Lung (tissue), 12 donors: ENCODE measurements around the gene PKIG. TPM values are rescaled to one million over a fixed set of nuclear protein-coding genes. Genes with fewer than 3 reads are reported as not detected.

Source experiments
- ATAC-seq: fragments of 200-7000 bp; cut with Tn5 transposase; one replicate; pipeline ENCODE4 v1.9.1; 2020; ENCODE audit warnings: moderate number of reproducible peaks; ENCODE audit not compliant: insufficient read depth, low FRiP score
- DNase-seq, 3 donors: peaks; one replicate each; pipeline ENCODE4 v3.0.0-alpha.2; 2013 to 2017
- H3K27ac ChIP-seq, 2 donors: one replicate each; pipeline ENCODE4 v1.5.1; 2013; ENCODE audit warnings: mild to moderate bottlenecking in 2 of 2, moderate library complexity in 2 of 2, control low read depth in 1 of 2, inconsistent platforms in 1 of 2, low read depth in 1 of 2, low read length in 1 of 2
- H3K27me3 ChIP-seq, 3 donors: one replicate each; pipeline ENCODE4 v1.5.1; 2013; ENCODE audit warnings: low read length in 2 of 3; ENCODE audit not compliant: control insufficient read depth in 3 of 3, insufficient read depth in 3 of 3
- H3K36me3 ChIP-seq, 4 donors: one replicate each; pipeline ENCODE4 v1.5.1; 2013; ENCODE audit warnings: low read length in 4 of 4, mild to moderate bottlenecking in 1 of 4, moderate library complexity in 1 of 4; ENCODE audit not compliant: control insufficient read depth in 4 of 4, insufficient read depth in 4 of 4
- H3K4me1 ChIP-seq, 5 donors: one replicate each; pipeline ENCODE4 v1.5.1; 2013; ENCODE audit warnings: low read length in 5 of 5, mild to moderate bottlenecking in 2 of 5, moderate library complexity in 1 of 5; ENCODE audit not compliant: control insufficient read depth in 5 of 5, insufficient read depth in 5 of 5
- H3K4me3 ChIP-seq: one replicate; pipeline ENCODE4 v1.5.1; 2013; ENCODE audit warnings: mild to moderate bottlenecking, control low read depth, moderate library complexity
- H3K9ac ChIP-seq, 2 donors: one replicate each; pipeline ENCODE4 v1.5.1; 2013; ENCODE audit warnings: low read length in 2 of 2, control low read depth in 1 of 2; ENCODE audit not compliant: insufficient read depth in 1 of 2
- H3K9me3 ChIP-seq, 4 donors: one replicate each; pipeline ENCODE4 v1.5.1; 2013; ENCODE audit warnings: low read length in 3 of 4, mild to moderate bottlenecking in 1 of 4, moderate library complexity in 1 of 4; ENCODE audit not compliant: control insufficient read depth in 4 of 4, insufficient read depth in 3 of 4
- WGBS, 2 donors: extraction: QIAGEN DNeasy Blood & Tissue Kit; methylation state at CpG; one replicate each; pipeline ENCODE4 v1.1.7; 2013; 5-methylcytosine and 5-hydroxymethylcytosine counted together
- polyA plus RNA-seq, 2 donors: library from polyadenylated mRNA; stranded (reverse); fragments of 200-250 nt; gene quantifications; one replicate each; pipeline ENCODE4 v1.2.1, GENCODE V29; 2013
- total RNA-seq, 2 donors: library from RNA; depleted of rRNA in 1 of 2; stranded (reverse); fragments of >200 nt in 1 of 2; gene quantifications; one replicate each; pipeline ENCODE4 v1.2.1, GENCODE V29; 2014 to 2021
- TF ChIP-seq, protein P1 (sequence below): IDR thresholded peaks from 2 replicates; pipeline ENCODE4 v1.5.1; 2012; ENCODE audit warnings: mild to moderate bottlenecking; ENCODE audit errors: control extremely low read depth, extremely low read depth
- donor health status: control.
- donor health status: control.
- donor health status: Bipolar disorder and iron deficiency.
- donor health status: healthy.
- donor health status: DM: yes; HTN: yes; CAD: no.

PKIG gene
- total and polyA plus RNA-seq, 4 donors: 45.7 to 67.8 (median 63.0) TPM

DNA sequence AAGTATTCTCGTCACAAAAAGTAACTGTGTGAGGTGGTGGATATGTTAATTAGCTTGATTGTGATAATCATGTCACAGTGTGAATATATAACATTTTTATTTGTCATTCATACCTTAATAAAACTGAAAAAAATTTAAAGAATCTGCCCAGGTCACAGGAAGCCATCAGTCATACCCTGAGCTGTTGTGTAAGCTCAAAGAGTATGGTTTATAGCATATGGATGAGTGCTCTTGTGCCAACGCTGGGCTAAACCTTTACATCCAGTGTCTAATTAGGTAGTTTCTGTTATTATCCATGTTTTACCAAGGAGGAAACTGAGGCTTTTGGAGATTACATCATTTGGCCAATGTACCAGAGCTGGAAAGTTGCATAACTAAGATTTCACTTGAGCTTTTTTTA is 11.4 kb downstream of the PKIG start:
- no peaks in the 10 kb centered on the region for H3K27me3 ChIP-seq
- H3K36me3 ChIP-seq: peaks cover 7 to 18% (median 13%) of the 10 kb centered on the region in 4 donors
- DNase-seq (no peak), ATAC-seq (no peak)
- no peak overlapping the region for H3K4me3 ChIP-seq
- no peak overlapping the region for H3K9ac ChIP-seq
- H3K27ac ChIP-seq: peak overlapping the region in 1 of 2 donors; percentile 72
- H3K9me3 ChIP-seq: no peaks in the 10 kb centered on the region
- H3K4me1 ChIP-seq: peaks cover 0 to 43% (median 16%) of the 10 kb centered on the region in 5 donors
- 54 to 64% methylated on average over 2 of the region's 2 CpGs for WGBS, 2 donors
- TF ChIP-seq, protein P1, sequence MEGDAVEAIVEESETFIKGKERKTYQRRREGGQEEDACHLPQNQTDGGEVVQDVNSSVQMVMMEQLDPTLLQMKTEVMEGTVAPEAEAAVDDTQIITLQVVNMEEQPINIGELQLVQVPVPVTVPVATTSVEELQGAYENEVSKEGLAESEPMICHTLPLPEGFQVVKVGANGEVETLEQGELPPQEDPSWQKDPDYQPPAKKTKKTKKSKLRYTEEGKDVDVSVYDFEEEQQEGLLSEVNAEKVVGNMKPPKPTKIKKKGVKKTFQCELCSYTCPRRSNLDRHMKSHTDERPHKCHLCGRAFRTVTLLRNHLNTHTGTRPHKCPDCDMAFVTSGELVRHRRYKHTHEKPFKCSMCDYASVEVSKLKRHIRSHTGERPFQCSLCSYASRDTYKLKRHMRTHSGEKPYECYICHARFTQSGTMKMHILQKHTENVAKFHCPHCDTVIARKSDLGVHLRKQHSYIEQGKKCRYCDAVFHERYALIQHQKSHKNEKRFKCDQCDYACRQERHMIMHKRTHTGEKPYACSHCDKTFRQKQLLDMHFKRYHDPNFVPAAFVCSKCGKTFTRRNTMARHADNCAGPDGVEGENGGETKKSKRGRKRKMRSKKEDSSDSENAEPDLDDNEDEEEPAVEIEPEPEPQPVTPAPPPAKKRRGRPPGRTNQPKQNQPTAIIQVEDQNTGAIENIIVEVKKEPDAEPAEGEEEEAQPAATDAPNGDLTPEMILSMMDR: no peak

DNA sequence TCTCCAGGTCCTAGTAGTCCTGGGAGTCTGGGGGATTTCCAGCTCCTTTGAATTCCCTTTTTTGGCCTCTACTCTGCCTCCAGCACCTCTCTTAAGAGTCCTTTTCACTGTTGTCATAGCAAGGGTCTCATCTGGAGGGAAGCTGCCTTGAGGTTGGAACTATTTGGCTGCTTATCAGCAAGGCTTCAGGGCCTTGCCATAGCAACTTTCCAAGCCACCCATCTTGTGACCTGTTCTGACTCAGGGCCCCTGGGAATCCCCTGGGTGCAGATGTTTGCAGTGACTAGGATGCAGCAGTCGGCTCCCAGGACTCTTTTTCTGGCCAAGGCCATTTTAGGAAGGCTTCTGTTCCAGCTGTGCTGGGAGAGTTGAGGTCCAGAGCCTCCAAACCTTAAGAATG is 12.4 kb downstream of the PKIG start:
- Histone ChIP-seq H3K4me3 (no peak overlapping the region), H3K27me3 (no peaks in the 10 kb centered on the region), H3K4me1 (peaks cover 0 to 50% (median 25%) of the 10 kb centered on the region in 5 donors), H3K36me3 (peaks cover 7 to 18% (median 13%) of the 10 kb centered on the region in 4 donors), H3K9me3 (no peaks in the 10 kb centered on the region), H3K27ac (peak overlapping the region; percentile 45 to 72), H3K9ac (no peak overlapping the region)
- DNase-seq (no peak), ATAC-seq (no peak)
- TF ChIP-seq, protein P1: no peak
- WGBS, 2 donors: 46 to 51% methylated on average over 1 of the region's 1 CpG

DNA sequence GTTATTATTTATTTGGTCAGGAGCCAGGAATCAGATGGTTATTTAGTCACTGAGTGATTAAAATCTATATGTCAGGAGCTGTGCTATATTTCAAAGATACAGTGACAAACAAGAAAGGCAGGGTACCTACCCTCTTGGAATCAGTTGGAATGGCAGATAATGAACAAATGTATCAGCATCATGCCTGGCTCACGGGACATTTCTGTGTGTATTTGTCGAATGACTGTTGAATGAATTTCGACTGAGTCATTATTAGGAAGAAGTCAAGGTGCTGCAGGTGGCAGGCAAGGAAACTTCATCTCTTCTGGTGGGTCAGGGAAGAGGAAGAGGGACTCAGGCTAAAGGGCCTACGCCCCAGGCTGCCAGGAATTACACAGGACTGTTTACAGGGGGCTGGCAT is 13.6 kb downstream of the PKIG start:
- peak overlapping the region; percentile 42 to 69 for H3K27ac ChIP-seq
- ATAC-seq (no peak), DNase-seq (no peak)
- peaks cover 6 to 59% (median 37%) of the 10 kb centered on the region in 5 donors for H3K4me1 ChIP-seq
- TF ChIP-seq, protein P1: no peak
- no peaks in the 10 kb centered on the region for H3K27me3 ChIP-seq
- 85 to 87% methylated on average over 4 of the region's 4 CpGs for WGBS, 2 donors
- no peaks in the 10 kb centered on the region for H3K9me3 ChIP-seq
- no peak overlapping the region for H3K9ac ChIP-seq
- no peak overlapping the region for H3K4me3 ChIP-seq
- H3K36me3 ChIP-seq: peaks cover 0 to 12% (median 11%) of the 10 kb centered on the region in 4 donors

DNA sequence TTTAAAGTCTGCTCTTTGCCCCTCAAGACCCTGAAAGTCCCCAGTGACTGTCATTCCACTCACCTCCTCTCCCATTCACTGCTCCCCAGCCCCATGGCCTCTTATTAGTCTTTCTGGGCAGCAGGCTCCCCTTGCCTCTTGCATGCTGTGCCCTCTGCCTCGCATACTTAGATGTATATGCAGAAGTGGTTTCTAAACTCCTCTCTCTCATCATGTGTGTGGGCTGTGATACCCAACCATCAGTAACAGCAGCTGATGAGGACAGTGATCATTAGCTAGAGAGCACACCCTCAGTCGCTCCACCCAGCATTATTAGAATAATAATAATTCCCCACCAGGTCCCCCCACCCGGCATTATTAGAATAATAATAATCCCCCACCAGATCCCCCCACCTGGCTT is 14.5 kb downstream of the PKIG start:
- Histone ChIP-seq H3K27ac (peak overlapping the region; percentile 35 to 73), H3K9me3 (no peaks in the 10 kb centered on the region), H3K4me1 (peaks cover 14 to 64% (median 44%) of the 10 kb centered on the region in 5 donors), H3K36me3 (peaks cover 0 to 8% (median 6%) of the 10 kb centered on the region in 4 donors), H3K27me3 (no peaks in the 10 kb centered on the region), H3K4me3 (no peak overlapping the region), H3K9ac (no peak overlapping the region)
- DNase-seq: no peak
- ATAC-seq: no peak
- TF ChIP-seq, protein P1: no peak
- 79 to 90% methylated on average over 3 of the region's 3 CpGs for WGBS, 2 donors
